ENCODE measurements around the gene DMRTA2. TPM values are rescaled to one million over a fixed set of nuclear protein-coding genes. Genes with fewer than 3 reads are reported as not detected.

The DMRTA2 gene
- total RNA-seq, 2 experiments from 2014 or later, result not detected

GRCh38 chr1:50441183-50441582, 17.9 kb upstream of the DMRTA2 start:
- no peaks in the 10 kb centered on the region for H3K9me3 Mint-ChIP-seq
- no peaks in the 10 kb centered on the region for H3K9me3 ChIP-seq (ENCODE audit: control insufficient read depth in 1 of 2, insufficient read depth in 1 of 2, low read length in 2 of 2)
- intact Hi-C loops (cut with DNase I, micrococcal nuclease), result no loop called here
- H3K27me3 ChIP-seq (ENCODE audit: control insufficient read depth in 1 of 2, insufficient read depth in 2 of 2, low read length in 2 of 2), result no peaks in the 10 kb centered on the region
- no peak for TF ChIP-seq CTCF (IDR thresholded peaks at IDR 0.05)
- no peak overlapping the region for H3K27ac ChIP-seq (ENCODE audit: low read depth in 1 of 2, low read length in 2 of 2)
- H3K4me3 ChIP-seq (ENCODE audit: low read length), result no peak overlapping the region
- ChIA-PET POLR2A (no interaction called here), CTCF (no interaction called here)
- H3K36me3 ChIP-seq (ENCODE audit: insufficient read depth, low read length), result peaks cover 9% of the 10 kb centered on the region
- H3K4me1 ChIP-seq (ENCODE audit: insufficient read depth, low read length), result no peaks in the 10 kb centered on the region
- ATAC-seq (ENCODE audit: poor library complexity), result no peak
- peaks cover 67% of the 10 kb centered on the region for H3K36me3 Mint-ChIP-seq (ENCODE audit: low read depth)
- no peak for DNase-seq
- H3K27ac Mint-ChIP-seq, result no peak overlapping the region
- H3K4me1 Mint-ChIP-seq (ENCODE audit: low read depth), result no peaks in the 10 kb centered on the region
- H3K27me3 Mint-ChIP-seq, result no peaks in the 10 kb centered on the region
- H3K4me3 Mint-ChIP-seq, result no peak overlapping the region

GRCh38 chr1:50438945-50439344, 15.7 kb upstream of the DMRTA2 start:
- Mint-ChIP-seq H3K4me1 (ENCODE audit: low read depth) (no peaks in the 10 kb centered on the region), H3K27ac (no peak overlapping the region), H3K36me3 (ENCODE audit: low read depth) (peaks cover 62% of the 10 kb centered on the region), H3K9me3 (no peaks in the 10 kb centered on the region), H3K4me3 (no peak overlapping the region), H3K27me3 (no peaks in the 10 kb centered on the region)
- Histone ChIP-seq H3K9me3 (ENCODE audit: control insufficient read depth in 1 of 2, insufficient read depth in 1 of 2, low read length in 2 of 2) (no peaks in the 10 kb centered on the region), H3K27me3 (ENCODE audit: control insufficient read depth in 1 of 2, insufficient read depth in 2 of 2, low read length in 2 of 2) (no peaks in the 10 kb centered on the region), H3K4me3 (ENCODE audit: low read length) (no peak overlapping the region), H3K36me3 (ENCODE audit: insufficient read depth, low read length) (peaks cover 9% of the 10 kb centered on the region), H3K27ac (ENCODE audit: low read depth in 1 of 2, low read length in 2 of 2) (no peak overlapping the region), H3K4me1 (ENCODE audit: insufficient read depth, low read length) (no peaks in the 10 kb centered on the region)
- no peak for TF ChIP-seq CTCF (IDR thresholded peaks at IDR 0.05)
- ATAC-seq (ENCODE audit: poor library complexity) (no peak), DNase-seq (no peak)
- ChIA-PET CTCF (no interaction called here), POLR2A (no interaction called here)
- intact Hi-C loops (cut with DNase I, micrococcal nuclease), result no loop called here

- no peak for TF ChIP-seq CTCF (IDR thresholded peaks at IDR 0.05)
- intact Hi-C loops (cut with DNase I, micrococcal nuclease), result no loop called here
- CTCF ChIA-PET, result no interaction called here
- H3K4me1 ChIP-seq (ENCODE audit: insufficient read depth, low read length), result no peaks in the 10 kb centered on the region
- no peak overlapping the region for H3K27ac Mint-ChIP-seq
- no peak overlapping the region for H3K4me3 Mint-ChIP-seq
- H3K4me3 ChIP-seq (ENCODE audit: low read length), result no peak overlapping the region
- H3K36me3 ChIP-seq (ENCODE audit: insufficient read depth, low read length), result peaks cover 9% of the 10 kb centered on the region
- no peaks in the 10 kb centered on the region for H3K9me3 Mint-ChIP-seq
- ATAC-seq (ENCODE audit: poor library complexity) (no peak), DNase-seq (no peak)
- no peaks in the 10 kb centered on the region for H3K4me1 Mint-ChIP-seq (ENCODE audit: low read depth)
- peaks cover 22% of the 10 kb centered on the region for H3K27me3 Mint-ChIP-seq
- POLR2A ChIA-PET, result no interaction called here
- H3K9me3 ChIP-seq (ENCODE audit: control insufficient read depth in 1 of 2, insufficient read depth in 1 of 2, low read length in 2 of 2), result no peaks in the 10 kb centered on the region
- H3K27ac ChIP-seq (ENCODE audit: low read depth in 1 of 2, low read length in 2 of 2), result no peak overlapping the region
- H3K27me3 ChIP-seq (ENCODE audit: control insufficient read depth in 1 of 2, insufficient read depth in 2 of 2, low read length in 2 of 2), result peaks cover 11 to 13% of the 10 kb centered on the region in 2 experiments
- peaks cover 40% of the 10 kb centered on the region for H3K36me3 Mint-ChIP-seq (ENCODE audit: low read depth)
Observed at GRCh38 chr1:50436489-50436888, 13.2 kb upstream of the DMRTA2 start.

Measured in CD4-positive, alpha-beta T cell (primary cell).